Mucosa of descending colon (tissue), 3 donors: Measurements from ENCODE around the gene VPS33A. TPM values are rescaled to one million over a fixed set of nuclear protein-coding genes. Genes with fewer than 3 reads are reported as not detected.

Experiments
- ATAC-seq: fragments of 200-7000 bp; cut with Tn5 transposase; one replicate; pipeline ENCODE4 v1.9.1; 2020; ENCODE audit warnings: mild to moderate bottlenecking, moderate library complexity
- DNase-seq, 3 donors: peaks; one replicate each; pipeline ENCODE4 v3.0.0-alpha.2; 2020
- H3K36me3 ChIP-seq: fragments of 200-600 bp; one replicate; pipeline ENCODE4 v1.8.0; 2021; ENCODE audit warnings: low read depth, mild to moderate bottlenecking
- H3K4me1 ChIP-seq: fragments of 200-600 bp; one replicate; pipeline ENCODE4 v1.8.0; 2021; ENCODE audit warnings: low read depth, mild to moderate bottlenecking
- H3K4me3 ChIP-seq: fragments of 200-600 bp; one replicate; pipeline ENCODE4 v1.8.0; 2021; ENCODE audit warnings: mild to moderate bottlenecking
- H3K9me3 ChIP-seq: fragments of 200-600 bp; one replicate; pipeline ENCODE4 v1.8.0; 2021; ENCODE audit warnings: mild to moderate bottlenecking
- intact Hi-C, 2 donors: fragments of 100-400 bp; cut with DNase I in 1 of 2; cut with micrococcal nuclease in 1 of 2; formaldehyde crosslinking; loops; one replicate each; pipeline versions ENCODE4 v1.11.0 to v1.11.1; 2022; cut with DNase I, micrococcal nuclease
- total RNA-seq, 3 donors: library from RNA; stranded (reverse); fragmentation: NEBNext Ultra II Directional in 2 of 3; extraction: Animal tissue kit (Norgen Biotek cat#: 25700) in 2 of 3; gene quantifications; one replicate each; pipeline versions ENCODE4 v1.2.1 to v1.2.4, GENCODE V29; 2021 to 2023
- TF ChIP-seq, protein P1 (sequence below): fragments of 200-600 bp; IDR thresholded peaks from one replicate; pipeline ENCODE4 v1.8.0; 2022; ENCODE audit warnings: antibody characterized with exemption, mild to moderate bottlenecking
- donor health status: DM: no; HTN: no; CAD: no; lungs with moderate emphysema.
- donor health status: DM: no; HTN: no; CAD: no.
- donor health status: DM: no; HTN: yes; CAD: no.

Gene VPS33A
- total RNA-seq, 3 donors from 2014 or later: 19.5 to 22.8 (median 22.4) TPM

DNA sequence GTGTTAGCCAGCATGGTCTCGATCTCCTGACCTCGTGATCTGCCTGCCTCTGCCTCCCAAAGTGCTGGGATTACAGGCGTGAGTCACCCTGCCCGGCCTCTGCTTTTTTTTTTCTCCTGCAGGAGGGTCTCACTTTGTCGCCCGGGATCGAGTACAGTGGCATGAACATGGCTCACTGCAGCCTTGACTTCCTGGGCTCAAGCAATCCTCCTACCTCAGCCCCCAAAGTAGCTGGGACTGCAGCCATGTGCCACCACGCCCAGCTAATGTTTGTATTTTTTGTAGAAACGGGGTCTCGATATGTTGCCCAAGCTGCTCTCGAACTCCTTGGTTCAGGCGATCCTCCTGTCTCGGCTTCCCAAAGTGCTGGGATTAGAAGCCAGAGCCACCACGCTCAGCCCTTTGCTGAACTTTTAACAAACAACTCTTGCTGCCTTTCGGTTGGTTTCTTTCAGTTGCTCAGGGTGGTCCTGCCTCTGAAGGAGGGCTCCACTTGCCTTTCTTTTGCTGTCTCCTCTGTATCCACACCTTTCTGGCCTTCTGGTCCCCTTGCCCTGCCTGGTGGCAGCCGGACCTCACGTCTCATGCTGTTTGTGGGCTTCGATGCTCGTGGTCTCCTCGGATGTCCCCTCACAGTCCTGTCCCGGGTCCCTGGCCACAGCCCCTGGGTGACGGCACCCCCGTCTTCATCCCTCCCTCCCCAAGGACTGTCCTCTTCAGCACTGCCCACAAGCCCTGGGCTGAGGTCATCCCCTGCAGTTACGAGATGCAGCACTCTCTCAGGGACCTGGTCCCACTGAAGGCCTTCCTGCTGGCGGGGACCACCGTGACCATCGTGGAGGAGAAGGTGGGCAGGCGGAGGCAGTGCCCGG lies 66.6 kb downstream of the VPS33A start:
- intact Hi-C loops: no loop called here

DNA sequence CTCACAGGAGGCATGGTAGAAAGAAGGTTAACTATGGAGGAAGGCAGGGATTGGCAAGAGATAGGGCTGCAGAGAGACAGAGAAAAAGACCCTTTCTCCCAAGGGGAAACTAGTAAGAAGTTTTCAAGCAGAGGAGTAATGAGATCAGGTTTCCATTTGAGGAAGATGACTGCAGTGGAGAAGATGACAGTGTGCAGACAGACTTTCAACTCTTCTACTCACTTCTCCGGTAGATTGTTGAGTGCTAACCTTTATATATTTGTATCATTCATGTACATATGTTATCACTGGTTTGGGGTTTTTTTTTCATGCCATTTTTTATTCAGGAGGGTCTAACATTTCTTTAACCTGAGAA lies 68.7 kb downstream of the VPS33A start:
- Histone ChIP-seq H3K9me3 (no peaks in the 10 kb centered on the region), H3K4me3 (no peak overlapping the region), H3K36me3 (no peaks in the 10 kb centered on the region), H3K4me1 (peaks cover 12% of the 10 kb centered on the region)
- DNase-seq: no peak
- ATAC-seq: no peak
- TF ChIP-seq, protein P1, sequence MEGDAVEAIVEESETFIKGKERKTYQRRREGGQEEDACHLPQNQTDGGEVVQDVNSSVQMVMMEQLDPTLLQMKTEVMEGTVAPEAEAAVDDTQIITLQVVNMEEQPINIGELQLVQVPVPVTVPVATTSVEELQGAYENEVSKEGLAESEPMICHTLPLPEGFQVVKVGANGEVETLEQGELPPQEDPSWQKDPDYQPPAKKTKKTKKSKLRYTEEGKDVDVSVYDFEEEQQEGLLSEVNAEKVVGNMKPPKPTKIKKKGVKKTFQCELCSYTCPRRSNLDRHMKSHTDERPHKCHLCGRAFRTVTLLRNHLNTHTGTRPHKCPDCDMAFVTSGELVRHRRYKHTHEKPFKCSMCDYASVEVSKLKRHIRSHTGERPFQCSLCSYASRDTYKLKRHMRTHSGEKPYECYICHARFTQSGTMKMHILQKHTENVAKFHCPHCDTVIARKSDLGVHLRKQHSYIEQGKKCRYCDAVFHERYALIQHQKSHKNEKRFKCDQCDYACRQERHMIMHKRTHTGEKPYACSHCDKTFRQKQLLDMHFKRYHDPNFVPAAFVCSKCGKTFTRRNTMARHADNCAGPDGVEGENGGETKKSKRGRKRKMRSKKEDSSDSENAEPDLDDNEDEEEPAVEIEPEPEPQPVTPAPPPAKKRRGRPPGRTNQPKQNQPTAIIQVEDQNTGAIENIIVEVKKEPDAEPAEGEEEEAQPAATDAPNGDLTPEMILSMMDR: no peak
- intact Hi-C loops: no loop called here

More for the DNA sequence above, 66.6 kb downstream of the VPS33A start:
- Histone ChIP-seq H3K9me3 (no peaks in the 10 kb centered on the region), H3K4me1 (peaks cover 8% of the 10 kb centered on the region), H3K4me3 (no peak overlapping the region), H3K36me3 (no peaks in the 10 kb centered on the region)
- ATAC-seq (no peak), DNase-seq (no peak)
- TF ChIP-seq, protein P1: no peak

DNA sequence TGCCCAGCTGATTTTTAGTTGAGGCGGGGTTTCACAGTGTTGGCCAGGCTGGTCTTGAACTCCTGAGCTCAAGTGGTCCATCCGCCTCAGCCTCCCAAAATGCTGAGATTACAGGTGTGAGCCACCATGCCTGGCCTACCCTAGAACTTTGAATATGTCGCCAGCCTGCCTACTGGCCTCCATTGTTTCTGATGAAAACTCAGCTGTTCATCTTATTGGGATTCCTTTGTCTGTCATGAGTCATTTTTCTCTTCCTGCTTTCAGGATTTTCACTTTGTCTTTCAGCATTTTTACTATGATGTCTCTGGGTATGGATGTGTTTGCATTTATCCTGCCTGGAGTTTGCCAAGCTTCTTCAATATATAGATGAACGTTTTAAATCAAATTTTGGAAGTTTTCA lies 70.9 kb downstream of the VPS33A start:
- TF ChIP-seq, protein P1: no peak
- ATAC-seq (no peak), DNase-seq (no peak)
- no peaks in the 10 kb centered on the region for H3K9me3 ChIP-seq
- intact Hi-C loops: no loop called here
- H3K4me1 ChIP-seq: peaks cover 9% of the 10 kb centered on the region
- H3K36me3 ChIP-seq: no peaks in the 10 kb centered on the region
- H3K4me3 ChIP-seq: no peak overlapping the region

DNA sequence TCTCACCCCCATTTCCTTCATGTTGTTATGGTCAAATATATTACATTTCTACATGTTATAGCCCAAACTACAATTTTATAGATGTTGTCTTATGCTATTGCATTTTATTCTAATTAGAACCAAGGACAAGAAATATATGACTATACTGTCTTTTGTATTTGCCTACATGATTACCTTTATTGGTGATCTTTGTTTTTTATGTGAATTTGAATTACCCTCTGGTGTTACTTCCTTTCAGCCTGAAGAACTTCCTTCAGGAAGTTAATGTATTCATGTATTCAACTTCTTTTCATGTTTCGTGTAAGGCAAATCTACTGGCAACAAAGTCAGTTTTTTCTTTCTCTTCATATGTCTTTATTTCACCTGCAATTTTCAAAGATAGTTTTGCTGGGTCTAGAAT lies 71.5 kb downstream of the VPS33A start:
- Histone ChIP-seq H3K9me3 (no peaks in the 10 kb centered on the region), H3K4me1 (peaks cover 9% of the 10 kb centered on the region), H3K36me3 (no peaks in the 10 kb centered on the region), H3K4me3 (no peak overlapping the region)
- no peak for DNase-seq
- ATAC-seq: peak; percentile 69
- TF ChIP-seq, protein P1: no peak
- intact Hi-C loops: no loop called here

DNA sequence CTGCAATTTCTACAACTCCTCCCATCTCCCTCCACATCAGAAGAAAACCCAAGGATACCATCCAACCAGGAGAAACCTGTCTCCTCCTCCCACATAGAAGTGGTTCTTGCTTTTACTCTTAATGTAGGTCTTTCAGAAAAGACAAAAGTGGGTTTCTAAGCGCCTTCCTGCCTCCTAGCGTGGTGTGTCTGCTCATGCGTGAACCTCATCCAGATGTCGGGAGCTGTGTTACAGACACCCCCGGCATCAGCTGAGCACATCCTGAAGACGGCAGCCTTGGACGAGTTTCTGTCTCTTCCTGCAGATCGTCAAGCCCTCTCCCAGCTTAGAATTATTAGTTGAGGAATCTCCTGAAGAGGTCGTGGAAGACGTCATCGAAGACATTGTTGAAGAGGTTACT lies 73.9 kb downstream of the VPS33A start:
- no peaks in the 10 kb centered on the region for H3K9me3 ChIP-seq
- TF ChIP-seq, protein P1: no peak
- intact Hi-C loops: no loop called here
- no peak for DNase-seq
- H3K36me3 ChIP-seq: no peaks in the 10 kb centered on the region
- no peak for ATAC-seq
- no peak overlapping the region for H3K4me3 ChIP-seq
- peaks cover 9% of the 10 kb centered on the region for H3K4me1 ChIP-seq
